Mesenchymal stem cell (in vitro differentiated cells and primary cell): Measurements from ENCODE around the gene HSF2.

ENCODE experiments used
- DNase-seq: peaks from one replicate; pipeline ENCODE4 v3.0.0-alpha.2; 2013
- H2AFZ ChIP-seq: one replicate; pipeline ENCODE4 v1.6.1; 2013; ENCODE audit warnings: low read depth, mild to moderate bottlenecking, control low read depth, inconsistent platforms, low read length, moderate library complexity
- H2AK5ac ChIP-seq: 2 replicates; pipeline ENCODE4 v1.6.1; 2013; ENCODE audit warnings: low read length, moderate library complexity, mild to moderate bottlenecking, inconsistent platforms; ENCODE audit not compliant: severe bottlenecking
- H2BK120ac ChIP-seq: one replicate; pipeline ENCODE4 v1.6.1; 2013; ENCODE audit warnings: low read depth, mild to moderate bottlenecking, inconsistent platforms, low read length, moderate library complexity
- H2BK12ac ChIP-seq, 2 experiments: one replicate each; pipeline ENCODE4 v1.6.1; 2013; ENCODE audit warnings: inconsistent platforms in 2 of 2, low read length in 2 of 2, mild to moderate bottlenecking in 2 of 2, moderate library complexity in 2 of 2, control low read depth in 1 of 2
- H2BK15ac ChIP-seq: one replicate; pipeline ENCODE4 v1.6.1; 2013; ENCODE audit warnings: mild to moderate bottlenecking, low read depth, inconsistent platforms; ENCODE audit not compliant: poor library complexity, severe bottlenecking
- H2BK5ac ChIP-seq: 2 replicates; pipeline ENCODE4 v1.6.1; 2013; ENCODE audit warnings: low read depth, mild to moderate bottlenecking, low read length, control low read depth, inconsistent platforms; ENCODE audit not compliant: poor library complexity, severe bottlenecking
- H3K14ac ChIP-seq, 2 experiments: one replicate each; pipeline ENCODE4 v1.6.1; 2013; ENCODE audit warnings: inconsistent platforms in 2 of 2, low read length in 2 of 2, control low read depth in 1 of 2, mild to moderate bottlenecking in 1 of 2, moderate library complexity in 1 of 2
- H3K18ac ChIP-seq, 2 experiments: one replicate each; pipeline ENCODE4 v1.6.1; 2013; ENCODE audit warnings: inconsistent platforms in 2 of 2, low read length in 2 of 2, control low read depth in 1 of 2, low read depth in 1 of 2, mild to moderate bottlenecking in 1 of 2
- H3K23ac ChIP-seq, 2 experiments: one replicate each; pipeline ENCODE4 v1.6.1; 2013; ENCODE audit warnings: inconsistent platforms in 2 of 2, low read length in 2 of 2, mild to moderate bottlenecking in 2 of 2, moderate library complexity in 2 of 2, control low read depth in 1 of 2
- H3K27ac ChIP-seq: 2 replicates; pipeline ENCODE4 v1.5.1; 2013; ENCODE audit warnings: mild to moderate bottlenecking, moderate library complexity, low read length, control low read depth, inconsistent platforms; ENCODE audit not compliant: poor library complexity, severe bottlenecking
- H3K27me3 ChIP-seq, 2 experiments: 2 replicates each; pipeline versions ENCODE4 v1.6.1 to v1.7.0; 2013; ENCODE audit warnings: low read length in 2 of 2, mild to moderate bottlenecking in 2 of 2, moderate library complexity in 2 of 2, control low read depth in 1 of 2, inconsistent platforms in 1 of 2; ENCODE audit not compliant: control insufficient read depth in 1 of 2, insufficient read depth in 1 of 2
- H3K36me3 ChIP-seq, 2 experiments: 2 replicates each; pipeline versions ENCODE4 v1.6.1 to v1.7.0; 2013; ENCODE audit warnings: low read length in 2 of 2, control low read depth in 1 of 2, inconsistent platforms in 1 of 2, low read depth in 1 of 2, mild to moderate bottlenecking in 1 of 2; ENCODE audit not compliant: insufficient read depth in 2 of 2, control insufficient read depth in 1 of 2
- H3K4ac ChIP-seq, 2 experiments: one replicate each; pipeline ENCODE4 v1.6.1; 2013; ENCODE audit warnings: inconsistent platforms in 2 of 2, low read length in 2 of 2, mild to moderate bottlenecking in 2 of 2, moderate library complexity in 2 of 2, control low read depth in 1 of 2, low read depth in 1 of 2
- H3K4me1 ChIP-seq: 2 replicates; pipeline ENCODE4 v1.6.1; 2013; ENCODE audit warnings: low read depth, low read length, control low read depth; ENCODE audit not compliant: control insufficient read depth, insufficient read depth
- H3K4me2 ChIP-seq: 2 replicates; pipeline ENCODE4 v1.6.1; 2013; ENCODE audit warnings: low read length, mild to moderate bottlenecking, inconsistent platforms; ENCODE audit not compliant: poor library complexity, severe bottlenecking
- H3K4me3 ChIP-seq, 2 experiments: 2 replicates each; pipeline versions ENCODE4 v1.5.1 to v1.7.0; 2013; ENCODE audit warnings: low read length in 2 of 2, mild to moderate bottlenecking in 2 of 2, control low read depth in 1 of 2, low read depth in 1 of 2; ENCODE audit not compliant: insufficient read depth in 1 of 2
- H3K79me1 ChIP-seq: replicated peaks from 2 replicates; pipeline ENCODE4 v1.6.1; 2013; ENCODE audit warnings: mild to moderate bottlenecking, control low read depth, low read length, inconsistent platforms; ENCODE audit not compliant: poor library complexity, severe bottlenecking
- H3K9ac ChIP-seq: 2 replicates; pipeline ENCODE4 v1.7.0; 2013; ENCODE audit warnings: mild to moderate bottlenecking, low read length, moderate library complexity
- H3K9me3 ChIP-seq: 2 replicates; pipeline ENCODE4 v1.7.0; 2013; ENCODE audit warnings: mild to moderate bottlenecking, low read length; ENCODE audit not compliant: control insufficient read depth
- H4K8ac ChIP-seq: one replicate; pipeline ENCODE4 v1.6.1; 2013; ENCODE audit warnings: inconsistent platforms, mild to moderate bottlenecking, low read length, moderate library complexity
- H4K91ac ChIP-seq: one replicate; pipeline ENCODE4 v1.6.1; 2013; ENCODE audit warnings: mild to moderate bottlenecking, low read length, inconsistent platforms
- WGBS: methylation state at CpG from one replicate; pipeline ENCODE4 v1.1.7; 2013; ENCODE audit warnings: mixed read lengths; 5-methylcytosine and 5-hydroxymethylcytosine counted together

HSF2 gene

GRCh38 chr6:122406187-122406586 is 6.7 kb downstream of the HSF2 start:
- Histone ChIP-seq H3K27me3 (no peaks in the 10 kb centered on the region), H3K9ac (no peak overlapping the region), H2BK120ac (no peak overlapping the region), H3K4me1 (no peaks in the 10 kb centered on the region), H2AFZ (no peak overlapping the region), H3K36me3 (no peaks in the 10 kb centered on the region), H4K91ac (no peak overlapping the region), H3K23ac (no peak overlapping the region), H2BK5ac (no peak overlapping the region), H3K4me3 (no peak overlapping the region), H3K79me1 (peaks cover 6% of the 10 kb centered on the region), H3K9me3 (no peaks in the 10 kb centered on the region), H2BK12ac (no peak overlapping the region), H2AK5ac (no peak overlapping the region), H3K27ac (no peak overlapping the region), H3K4ac (no peak overlapping the region), H2BK15ac (no peak overlapping the region), H3K4me2 (no peak overlapping the region), H3K18ac (no peak overlapping the region), H3K14ac (no peak overlapping the region), H4K8ac (no peak overlapping the region)
- no peak for DNase-seq
- 98% methylated on average over 1 of the region's 1 CpG for WGBS

DNA sequence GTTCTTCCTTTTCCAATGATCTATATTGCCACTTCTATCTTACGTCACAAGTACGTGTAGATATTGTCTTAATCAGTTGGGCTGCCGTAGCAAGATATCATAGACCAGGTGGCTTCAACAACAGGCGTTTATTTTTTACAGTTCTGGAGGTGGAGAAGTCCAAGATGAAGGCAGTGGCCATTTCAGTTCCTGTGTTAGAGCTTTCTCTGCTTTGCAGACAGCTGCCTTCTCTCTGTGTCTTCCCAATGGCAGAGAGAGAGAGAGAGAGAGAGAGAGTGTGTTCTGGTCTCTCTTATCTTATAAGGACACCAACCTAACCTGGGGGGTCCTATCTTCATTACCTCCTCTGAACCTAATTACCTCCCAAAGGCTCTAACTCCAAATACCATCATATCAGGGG is 8.3 kb downstream of the HSF2 start:
- peaks cover 3% of the 10 kb centered on the region for H3K79me1 ChIP-seq
- H2AFZ ChIP-seq, result no peak overlapping the region
- H2BK12ac ChIP-seq, result no peak overlapping the region
- no peak overlapping the region for H3K4me3 ChIP-seq
- H3K27ac ChIP-seq, result no peak overlapping the region
- WGBS, result 72% methylated on average over 4 of the region's 4 CpGs
- H3K23ac ChIP-seq, result no peak overlapping the region
- H3K9me3 ChIP-seq, result no peaks in the 10 kb centered on the region
- H3K27me3 ChIP-seq, result no peaks in the 10 kb centered on the region
- no peak overlapping the region for H2BK15ac ChIP-seq
- no peak overlapping the region for H4K91ac ChIP-seq
- no peak overlapping the region for H2BK5ac ChIP-seq
- H3K36me3 ChIP-seq, result peaks cover 0 to 7% of the 10 kb centered on the region in 2 experiments
- H2AK5ac ChIP-seq, result no peak overlapping the region
- no peak overlapping the region for H2BK120ac ChIP-seq
- no peak overlapping the region for H3K4ac ChIP-seq
- no peaks in the 10 kb centered on the region for H3K4me1 ChIP-seq
- H3K4me2 ChIP-seq, result no peak overlapping the region
- H4K8ac ChIP-seq, result no peak overlapping the region
- no peak overlapping the region for H3K14ac ChIP-seq
- no peak overlapping the region for H3K18ac ChIP-seq
- DNase-seq, result no peak
- H3K9ac ChIP-seq, result no peak overlapping the region

- Histone ChIP-seq H3K4me1 (no peaks in the 10 kb centered on the region), H3K4ac (no peak overlapping the region), H4K91ac (no peak overlapping the region), H3K9ac (no peak overlapping the region), H2BK15ac (no peak overlapping the region), H3K27me3 (no peaks in the 10 kb centered on the region), H3K79me1 (peaks cover 3% of the 10 kb centered on the region), H2AK5ac (no peak overlapping the region), H3K18ac (no peak overlapping the region), H4K8ac (no peak overlapping the region), H2BK120ac (no peak overlapping the region), H3K14ac (no peak overlapping the region), H3K36me3 (peaks cover 0 to 12% of the 10 kb centered on the region in 2 experiments), H2BK5ac (no peak overlapping the region), H3K23ac (no peak overlapping the region), H2AFZ (no peak overlapping the region), H3K27ac (no peak overlapping the region), H2BK12ac (no peak overlapping the region), H3K9me3 (no peaks in the 10 kb centered on the region), H3K4me3 (no peak overlapping the region), H3K4me2 (no peak overlapping the region)
- 100% methylated on average over 1 of the region's 1 CpG for WGBS
- no peak for DNase-seq
Measured at GRCh38 chr6:122408240-122408639, 8.8 kb downstream of the HSF2 start.

GRCh38 chr6:122408702-122409458 is 9.4 kb downstream of the HSF2 start:
- Histone ChIP-seq H3K27ac (no peak overlapping the region), H3K4me2 (no peak overlapping the region), H2AK5ac (no peak overlapping the region), H3K23ac (no peak overlapping the region), H3K4me3 (no peak overlapping the region), H2AFZ (no peak overlapping the region), H3K4ac (no peak overlapping the region), H3K79me1 (peaks cover 3% of the 10 kb centered on the region), H3K4me1 (no peaks in the 10 kb centered on the region), H2BK12ac (no peak overlapping the region), H2BK15ac (no peak overlapping the region), H4K8ac (no peak overlapping the region), H3K9ac (no peak overlapping the region), H3K9me3 (no peaks in the 10 kb centered on the region), H3K36me3 (peaks cover 0 to 19% of the 10 kb centered on the region in 2 experiments), H3K14ac (no peak overlapping the region), H3K27me3 (no peaks in the 10 kb centered on the region), H3K18ac (no peak overlapping the region), H4K91ac (no peak overlapping the region), H2BK120ac (no peak overlapping the region), H2BK5ac (no peak overlapping the region)
- DNase-seq, result no peak
- WGBS, result 93% methylated on average over 6 of the region's 6 CpGs
